ENCODE measurements around the gene STC2.

- TF ChIP-seq CTCF (IDR thresholded peaks at IDR 0.05; ENCODE audit: poor library complexity), result no peak
- TF ChIP-seq EZH2 (IDR thresholded peaks at IDR 0.05; ENCODE audit: borderline replicate concordance), result no peak
- no peak for TF ChIP-seq EZH2phosphoT487 (IDR thresholded peaks at IDR 0.05; ENCODE audit: low read depth, severe bottlenecking, unreplicated experiment)
These were observed 3.0 kb downstream of the STC2 start for GRCh38 chr5:173325091-173325698.

Measured in hepatocyte (in vitro differentiated cells).